AG20443 (cell line): ENCODE measurements around the gene URB2.
"Not testable (repeated sequence)": the region's sequence is repeated elsewhere in the genome, so short reads cannot be mapped to it uniquely, and the experiment has no call there.

ENCODE experiments used
- DNase-seq: peaks from one replicate; pipeline ENCODE4 v3.0.0; 2012; ENCODE audit warnings: low spot score, mixed read lengths

The URB2 gene

DNA sequence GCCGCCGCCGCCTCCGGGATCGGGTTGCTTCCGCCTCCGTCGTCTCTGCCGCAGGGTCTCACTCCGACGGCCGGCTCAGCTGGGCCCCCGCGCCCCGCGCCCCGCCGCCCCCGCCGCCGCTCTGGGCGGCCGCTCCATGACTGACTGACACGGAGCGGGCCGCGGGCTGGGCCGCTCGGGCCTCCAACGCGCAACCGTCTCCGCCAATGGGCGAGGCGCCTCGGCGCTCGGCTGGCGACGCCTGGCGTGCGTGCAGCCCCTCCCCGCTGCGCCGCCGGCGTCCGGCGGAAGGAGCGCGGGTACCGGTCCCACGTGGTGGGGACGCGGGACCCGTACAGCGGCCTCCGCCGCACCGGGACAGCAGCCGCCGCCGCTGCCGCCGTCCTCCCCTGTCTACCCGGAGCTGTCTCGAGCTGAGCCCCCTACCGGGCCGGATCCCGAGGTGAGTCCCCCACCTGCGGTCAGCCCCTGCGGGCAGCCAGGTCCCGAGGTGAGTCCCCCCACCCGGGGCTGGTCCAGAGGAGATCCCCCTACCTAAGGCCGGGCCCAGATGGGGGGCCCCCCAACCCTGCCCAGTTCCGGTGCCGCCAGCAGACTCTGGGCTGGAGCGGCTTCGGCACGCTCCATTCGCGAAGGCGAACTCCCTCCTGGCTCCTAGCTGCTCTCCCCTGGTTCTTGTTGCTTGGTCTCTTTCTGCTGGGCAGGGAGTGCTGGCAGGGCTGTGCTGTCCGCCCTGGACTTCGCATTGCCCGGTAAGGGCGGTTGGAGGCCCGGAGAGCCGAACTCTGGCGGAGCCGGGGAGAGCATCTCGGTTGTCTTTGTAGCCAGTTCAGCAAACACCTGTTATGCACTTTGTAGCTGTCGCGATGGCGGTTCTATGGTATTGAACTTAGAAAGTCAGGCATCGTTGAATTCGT lies at the start of gene URB2, which contains the start of gene TAF5L:
URB2 (plus strand) TSS at position 333 of the 917 bp plus-strand sequence. CDS start 1,387 bp downstream, outside the sequence.
TAF5L (minus strand) TSS at position 208 of the 917 bp plus-strand sequence. CDS start 11,640 bp downstream, outside the sequence.
- DNase-seq, result peak; percentile 98

DNA sequence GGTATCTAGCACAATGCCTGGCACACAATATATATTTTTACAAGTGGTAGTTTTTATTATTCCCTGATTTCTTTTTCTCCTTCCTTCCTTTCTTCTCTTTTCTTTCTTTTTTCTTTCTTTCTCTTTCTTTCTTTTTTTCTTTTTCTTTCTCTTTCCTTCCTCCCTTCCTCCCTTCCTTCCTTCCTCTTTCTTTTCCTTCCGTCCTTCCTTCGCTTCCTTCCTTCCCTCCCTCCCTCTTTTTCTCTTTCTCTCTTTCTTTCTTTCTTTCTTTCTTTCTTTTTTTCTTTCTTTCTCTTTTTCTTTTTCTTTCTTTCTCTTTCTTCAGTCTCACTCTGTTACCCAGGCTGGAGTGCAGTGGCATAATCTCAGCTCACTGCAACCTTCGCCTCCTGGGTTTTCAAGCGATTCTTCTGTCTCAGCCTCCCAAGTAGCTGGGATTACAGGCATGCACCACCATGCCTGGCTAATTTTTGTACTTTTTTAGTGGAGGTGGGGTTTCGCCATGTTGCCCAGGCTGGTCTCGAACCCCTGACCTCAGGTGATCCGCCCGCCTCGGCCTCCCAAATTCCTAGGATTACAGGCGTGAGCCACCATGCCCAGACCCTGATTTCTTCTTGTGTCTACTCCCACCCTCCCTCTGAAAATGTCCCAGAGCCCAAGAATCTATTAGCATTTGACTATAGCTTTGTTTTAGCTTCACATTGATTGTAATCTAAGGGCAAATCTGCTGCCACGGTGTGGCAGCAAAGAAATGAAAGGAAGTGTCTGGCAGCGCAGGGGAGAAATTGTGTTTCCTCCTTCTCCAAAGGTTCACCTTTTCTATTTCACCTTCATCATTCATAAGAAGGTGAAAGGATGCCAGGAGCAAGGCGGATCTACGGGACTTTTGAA lies 47.6 kb upstream of the URB2 start:
- no peak for DNase-seq

DNA sequence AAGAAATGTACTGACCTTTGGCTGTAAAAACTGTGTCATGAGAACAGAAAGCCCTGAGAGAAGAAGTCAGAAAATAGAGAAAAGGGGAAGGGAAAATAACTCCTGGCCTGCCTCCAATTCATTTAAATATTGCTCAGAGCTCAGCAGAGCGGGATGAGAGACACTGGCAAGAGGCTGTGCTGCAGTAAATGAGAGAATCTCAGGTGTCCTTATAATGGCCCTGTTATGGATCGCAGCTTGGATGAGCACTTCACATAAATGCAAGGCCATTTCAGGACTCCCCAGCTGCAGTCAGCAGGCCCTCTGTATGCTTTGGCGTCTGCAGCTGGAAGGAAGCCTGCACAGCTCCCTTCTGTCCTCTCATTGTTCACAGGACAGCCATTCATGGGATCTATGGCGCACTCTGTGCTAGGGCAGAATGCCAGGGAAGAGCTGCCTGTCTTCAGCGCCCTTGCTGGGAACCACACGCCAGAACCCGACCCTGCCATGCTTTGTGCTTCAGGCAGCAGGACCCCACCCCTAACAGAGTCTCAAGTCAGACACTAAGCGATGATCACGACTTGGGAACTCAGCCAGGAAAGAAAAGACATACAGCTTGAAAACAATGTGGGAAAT lies 46.9 kb upstream of the URB2 start:
- DNase-seq, result peak; percentile 35

DNA sequence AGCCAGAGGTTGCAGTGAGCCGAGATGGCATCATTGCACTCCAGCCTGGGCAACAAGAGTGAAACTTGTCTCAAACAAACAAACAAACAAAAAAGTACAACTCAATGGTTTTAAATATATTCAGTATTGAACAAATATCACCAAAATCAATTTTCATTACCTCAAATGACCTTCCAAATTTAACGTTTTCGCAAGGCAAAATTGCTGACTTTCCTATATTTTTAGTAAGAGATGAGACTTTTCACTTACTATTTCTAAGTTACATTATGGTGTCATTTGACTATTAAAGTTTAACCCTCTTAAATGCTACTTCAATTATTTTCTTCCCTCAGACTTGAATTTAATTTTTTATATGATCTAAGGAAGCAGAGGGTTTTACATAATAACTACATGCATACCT lies 44.6 kb upstream of the URB2 start:
- DNase-seq, result no peak

DNA sequence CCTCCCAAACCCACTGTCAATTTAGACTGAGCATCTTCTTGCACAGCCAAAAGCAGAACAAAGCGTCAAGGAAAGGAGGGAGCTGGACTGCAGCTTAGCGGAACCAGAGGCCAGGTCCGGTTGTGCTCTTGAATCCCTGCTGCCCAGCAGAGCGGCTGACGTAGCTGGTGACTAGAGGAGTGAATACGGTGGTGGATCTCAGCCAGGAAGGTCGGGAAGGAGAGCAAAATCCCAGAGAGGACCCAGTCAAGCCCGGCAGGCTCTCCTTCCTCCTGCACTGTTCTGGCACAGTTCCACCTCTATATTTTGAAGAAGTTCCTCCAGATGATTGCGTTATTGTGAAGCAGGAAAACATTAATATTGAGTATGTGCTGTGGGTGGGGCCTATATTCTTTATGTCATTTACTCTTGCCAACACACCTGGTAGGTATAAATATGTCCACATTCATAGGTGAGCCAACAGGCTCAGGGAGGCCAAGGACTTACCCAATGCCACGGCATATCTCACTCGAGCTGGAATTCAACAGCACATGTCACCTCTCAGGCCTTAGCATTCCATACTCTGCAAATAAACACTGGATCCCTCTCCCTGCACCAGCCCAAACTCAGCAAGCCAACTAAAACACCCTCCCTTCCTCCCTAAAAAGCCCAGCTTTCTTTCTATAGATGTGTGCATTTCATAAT lies 43.9 kb upstream of the URB2 start:
- no peak for DNase-seq

DNA sequence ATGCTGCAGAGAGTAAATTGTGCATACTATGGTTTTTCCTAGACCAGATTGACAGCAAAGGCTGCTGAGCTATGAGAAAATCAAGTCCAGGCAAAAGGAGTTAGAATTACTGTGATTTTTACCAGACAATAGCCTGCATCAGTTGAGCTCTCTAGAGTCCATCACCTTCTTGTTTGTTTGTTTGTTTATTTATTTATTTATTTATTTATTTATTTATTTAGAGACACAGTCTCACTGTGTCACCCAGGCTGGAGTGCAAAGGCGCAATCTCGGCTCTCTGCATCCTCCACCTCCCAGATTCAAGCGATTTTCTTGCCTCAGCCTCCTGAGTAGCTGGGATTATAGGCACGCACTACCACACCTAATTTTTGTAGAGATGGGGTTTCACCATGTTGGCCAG lies 43.3 kb upstream of the URB2 start:
- DNase-seq, result no peak

DNA sequence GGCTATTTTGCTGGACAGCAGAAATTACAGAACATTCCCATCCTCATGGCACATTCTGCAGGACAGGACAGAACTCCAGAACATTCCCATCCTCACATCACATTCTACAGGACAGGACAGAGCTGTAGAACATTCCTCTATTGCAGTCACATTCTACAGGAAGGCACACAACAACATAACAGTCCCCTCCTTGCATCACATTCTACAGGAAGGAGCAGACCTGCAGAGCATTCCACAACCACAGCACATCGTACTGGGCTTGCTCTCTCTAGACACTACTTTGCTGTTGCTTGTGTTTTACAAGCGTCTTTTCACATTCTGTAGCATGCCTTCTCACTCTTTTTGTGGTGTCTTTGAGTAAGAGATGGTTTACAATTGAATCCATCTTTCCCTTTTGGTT lies 40.7 kb upstream of the URB2 start:
- no peak for DNase-seq

DNA sequence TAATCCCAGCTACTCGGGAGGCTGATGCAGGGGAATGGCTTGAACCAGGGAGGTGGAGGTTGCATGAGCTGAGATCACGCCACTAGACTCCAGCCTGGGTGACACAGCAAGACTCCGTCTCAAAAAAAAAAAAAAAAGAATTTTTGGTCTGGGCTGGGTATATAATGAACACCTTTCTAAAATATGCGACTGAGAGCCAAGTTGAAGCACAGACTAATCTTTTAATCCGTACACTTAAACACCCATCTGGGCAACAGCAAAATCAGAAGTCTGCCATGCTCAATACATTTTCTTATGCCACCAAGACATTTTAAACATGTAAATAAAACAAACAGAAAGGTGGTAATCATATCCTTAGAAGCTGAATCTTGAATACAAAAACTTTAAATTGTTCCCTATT lies 35.9 kb upstream of the URB2 start:
- DNase-seq, result no peak

DNA sequence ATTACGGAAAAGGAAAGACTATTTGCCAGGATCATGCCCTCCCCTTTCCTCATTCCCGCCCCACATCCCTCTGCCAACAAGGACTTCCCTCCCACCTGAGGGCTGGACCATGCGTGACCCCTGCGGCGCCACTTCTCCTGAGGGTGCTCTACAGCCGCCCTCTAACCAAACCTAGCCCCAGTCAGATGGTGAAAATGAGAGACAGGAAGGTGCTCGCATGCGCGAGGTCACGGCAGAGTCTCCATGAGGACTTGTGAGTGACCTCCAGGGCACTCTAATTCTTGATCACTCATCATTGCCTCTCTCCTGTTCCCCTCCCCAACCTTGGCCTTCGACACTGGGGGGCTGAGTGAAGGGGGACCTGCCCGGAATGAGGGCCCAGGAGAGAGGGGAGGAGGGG lies 32.2 kb upstream of the URB2 start:
- no peak for DNase-seq

DNA sequence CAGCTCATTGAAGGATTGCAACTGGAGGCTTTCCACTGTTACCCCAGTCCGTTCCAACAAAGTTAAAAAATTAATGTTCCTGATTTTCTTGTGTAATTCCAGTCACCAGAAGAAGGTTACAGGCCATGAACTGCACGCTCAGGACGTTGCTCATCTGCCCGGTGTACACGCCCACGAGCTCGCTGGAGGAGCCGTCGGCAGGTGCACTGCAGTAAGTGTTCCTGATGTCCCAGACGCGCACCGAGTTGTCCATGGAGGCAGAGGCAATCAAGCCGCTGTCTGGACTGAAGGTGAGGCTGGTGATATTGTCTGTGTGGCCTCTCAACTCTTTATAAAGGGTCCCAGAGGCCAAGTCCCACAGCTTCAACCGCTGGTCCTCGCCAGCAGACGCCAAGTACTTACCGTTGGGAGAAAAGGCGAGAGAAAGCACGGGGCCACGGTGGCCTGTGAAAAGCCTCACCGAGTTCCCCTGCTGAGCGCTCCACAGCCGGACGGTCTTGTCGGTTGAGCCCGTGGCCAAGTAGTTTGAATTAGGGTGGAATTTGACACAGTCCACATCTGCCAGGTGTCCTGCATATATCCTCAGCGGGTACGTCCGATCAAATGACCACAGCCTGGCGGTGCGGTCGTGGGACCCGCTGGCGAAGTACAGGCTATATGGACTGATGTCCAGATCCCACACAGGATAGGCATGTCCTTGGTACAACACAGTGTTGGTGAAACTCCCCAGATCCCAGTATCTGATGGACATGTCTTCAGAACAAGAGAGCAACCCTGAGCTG lies 31.6 kb upstream of the URB2 start:
- DNase-seq, result no peak

DNA sequence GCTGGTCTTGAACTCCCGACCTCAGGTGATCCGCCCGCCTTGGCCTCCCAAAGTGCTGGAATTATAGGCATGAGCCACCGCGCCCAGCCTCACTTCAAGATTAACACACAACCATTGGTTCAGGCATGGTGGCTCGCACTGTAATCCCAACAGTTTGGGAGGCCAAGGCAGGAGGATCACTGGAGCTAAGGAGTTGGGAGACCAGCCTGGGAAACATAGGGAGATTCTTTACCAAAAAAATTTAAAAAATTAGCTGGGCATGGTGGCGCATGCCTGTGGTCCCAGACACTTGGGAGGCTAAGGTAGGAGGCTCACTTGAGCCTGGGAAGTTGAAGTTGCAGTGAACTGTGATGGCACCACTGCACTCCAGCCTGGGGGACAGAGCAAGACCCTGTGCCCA lies 30.2 kb upstream of the URB2 start:
- not testable (repeated sequence) for DNase-seq

DNA sequence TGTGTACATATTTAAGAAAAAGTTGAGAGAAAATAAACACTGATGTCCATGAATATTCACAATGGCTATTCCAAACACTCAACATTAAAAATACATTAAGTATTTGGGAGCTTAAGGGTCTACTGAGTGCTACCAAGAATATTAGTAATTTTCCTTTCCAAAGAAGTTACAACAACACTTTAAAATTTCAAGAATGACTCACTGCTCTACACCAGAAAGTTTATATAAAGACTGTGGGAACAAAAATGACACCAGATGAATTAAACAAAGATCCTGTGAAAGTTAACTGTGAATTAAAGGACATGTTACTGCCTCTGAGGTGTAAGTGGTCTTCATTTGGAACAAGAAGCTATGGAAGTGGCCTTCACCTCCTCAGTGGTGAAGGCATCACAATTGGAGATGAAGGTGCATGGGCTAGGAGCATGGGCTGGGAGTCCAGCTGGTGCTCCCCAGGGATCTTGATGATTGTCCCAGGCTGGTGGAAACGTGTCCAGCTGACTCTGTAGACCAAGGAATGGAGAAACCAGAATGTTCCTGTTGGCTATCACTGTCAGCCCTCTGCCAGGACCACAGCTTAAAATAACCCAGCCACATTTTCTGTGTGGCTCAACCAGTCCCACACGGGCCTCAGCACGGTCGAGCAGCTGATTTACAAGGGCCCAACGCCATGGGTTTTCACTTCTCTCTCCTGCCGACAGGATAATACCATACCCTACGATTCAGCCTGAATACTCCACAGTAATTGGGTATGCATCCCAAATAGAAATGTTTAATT lies 28.9 kb upstream of the URB2 start:
- peak; percentile 88 for DNase-seq

DNA sequence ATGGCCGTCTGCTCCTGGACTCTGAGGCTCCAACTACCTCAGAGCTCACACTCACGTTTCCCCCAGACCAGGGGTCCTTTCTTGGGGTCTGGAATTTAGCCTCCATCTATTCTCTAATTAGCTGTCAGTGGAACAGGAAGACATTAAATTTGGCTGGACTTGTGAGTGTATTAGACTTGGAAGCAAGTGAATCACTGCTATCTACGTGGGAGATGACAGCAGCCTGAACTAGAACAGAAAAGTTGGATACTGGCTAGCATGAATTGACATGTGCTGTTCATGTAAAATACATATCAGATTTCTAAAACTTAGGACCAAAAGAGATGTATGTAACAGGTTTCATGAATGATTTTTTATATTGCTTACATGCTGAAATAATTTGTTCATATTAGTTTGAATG lies 28.2 kb upstream of the URB2 start:
- DNase-seq, result peak; percentile 34

DNA sequence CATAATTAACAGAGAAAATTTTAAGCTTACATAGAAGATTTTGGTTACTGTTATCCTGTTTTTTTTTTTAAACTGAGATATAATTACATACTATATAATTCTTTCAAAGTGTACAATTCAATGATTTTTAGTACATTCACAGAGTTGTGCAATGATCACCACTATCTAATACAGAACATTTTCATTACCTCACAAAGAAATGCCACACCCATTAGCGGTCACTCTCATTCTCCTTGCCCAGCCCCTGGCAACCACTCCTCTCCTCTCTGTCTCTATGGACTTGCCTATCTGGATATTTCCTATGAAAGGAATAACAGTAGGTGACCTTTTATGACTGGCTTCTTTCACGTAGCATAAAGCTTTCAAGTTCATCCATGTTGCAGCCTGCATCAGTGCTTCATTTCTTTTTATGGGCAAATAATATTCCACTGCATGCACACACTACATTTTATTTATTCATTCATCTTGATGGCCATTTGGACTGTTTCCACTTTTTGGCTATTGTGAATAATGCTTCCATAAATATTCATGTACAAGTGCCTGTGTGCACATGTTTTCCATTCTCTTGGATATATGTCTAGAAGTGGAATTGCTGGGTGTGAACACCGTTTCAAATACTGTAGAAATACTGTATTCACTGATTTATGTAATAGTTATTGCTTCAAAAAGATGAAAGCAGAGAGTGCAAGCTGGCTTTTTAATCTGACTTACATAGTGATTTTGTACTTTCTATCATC lies 26.7 kb upstream of the URB2 start:
- DNase-seq, result no peak

DNA sequence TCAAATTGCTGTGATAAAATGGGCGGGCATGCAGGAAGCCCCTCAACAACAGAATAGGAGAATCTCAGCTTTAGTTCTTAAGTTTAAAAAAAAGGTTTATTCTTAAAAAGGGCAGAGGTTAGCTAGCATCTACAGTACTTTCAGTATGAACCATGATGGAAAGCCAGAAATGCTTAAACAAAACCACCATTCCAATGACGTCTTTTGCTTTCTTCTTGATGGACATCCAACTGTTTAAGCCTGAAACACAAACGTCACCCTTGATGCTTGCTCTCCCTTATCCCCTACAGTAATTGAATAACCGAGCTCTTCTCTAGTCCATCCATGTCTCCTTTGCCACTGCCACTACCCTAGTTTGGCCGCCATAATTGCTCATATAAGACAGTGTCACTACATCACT lies 25.8 kb upstream of the URB2 start:
- no peak for DNase-seq

DNA sequence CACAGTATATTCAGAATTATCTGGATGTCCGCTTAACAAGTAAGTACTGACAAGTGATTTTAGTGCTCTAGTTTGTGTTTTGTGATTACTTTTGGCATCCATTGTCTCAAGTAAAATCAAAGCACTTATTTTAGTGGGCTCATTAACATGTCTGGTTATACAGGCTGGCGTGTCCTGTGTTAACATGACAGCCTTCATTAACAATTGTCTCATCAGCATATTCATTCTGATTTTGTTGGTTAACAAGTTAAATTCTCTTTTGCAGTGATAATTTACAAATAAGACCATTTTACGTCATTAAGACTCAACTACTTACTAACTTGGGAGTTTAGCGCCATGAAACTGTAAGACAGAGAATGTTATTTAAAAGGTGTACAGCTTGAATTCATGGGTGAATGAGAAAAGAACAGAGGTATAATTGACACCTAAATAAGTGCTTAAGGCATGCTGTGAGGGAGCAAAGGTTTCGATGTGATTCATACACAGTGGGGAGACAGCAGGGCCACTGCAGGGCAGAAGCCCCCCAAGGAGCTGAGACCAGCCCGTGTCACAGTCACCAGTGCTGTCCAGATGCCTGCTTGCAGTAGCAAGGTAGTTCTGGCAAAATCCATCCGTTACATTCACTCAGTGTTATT lies 22.6 kb upstream of the URB2 start:
- DNase-seq, result no peak

DNA sequence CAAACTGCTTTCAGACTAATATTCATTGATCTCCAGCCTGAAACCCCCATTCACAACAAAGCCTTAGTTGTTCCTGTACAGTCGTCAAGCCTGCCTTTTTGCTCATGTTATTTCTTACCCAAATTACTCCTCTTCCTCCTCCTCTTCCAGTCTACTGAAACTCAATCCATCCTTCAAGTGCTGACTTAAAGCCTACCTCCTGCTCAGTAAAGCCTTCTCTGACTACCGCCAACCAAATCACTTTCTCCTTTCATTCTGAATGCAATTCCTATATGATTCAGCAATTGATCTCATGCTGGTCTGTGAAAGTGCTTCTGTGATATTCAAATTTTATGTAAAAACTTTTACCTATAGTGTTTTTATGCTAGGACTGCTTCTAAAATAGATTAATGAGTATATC lies 18.7 kb upstream of the URB2 start:
- no peak for DNase-seq

DNA sequence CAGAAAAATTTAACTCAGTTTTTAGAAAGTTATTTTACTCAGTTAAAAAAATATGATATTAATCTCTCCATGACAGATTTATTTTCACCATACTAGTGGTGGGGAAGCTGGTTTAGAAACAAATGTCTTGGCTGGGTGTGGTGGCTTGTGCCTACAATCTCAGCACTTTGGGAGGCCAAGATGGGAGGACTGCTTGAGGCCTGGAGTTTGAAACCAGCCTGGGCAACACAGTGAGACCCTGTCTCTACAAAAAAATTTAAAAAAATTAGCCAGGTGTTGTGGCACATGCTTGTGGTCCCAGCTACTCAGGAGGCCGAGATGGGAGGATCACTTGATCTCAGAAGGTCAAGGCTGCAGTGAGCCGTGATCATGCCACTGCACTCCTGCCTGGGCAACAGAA lies 17.5 kb upstream of the URB2 start:
- DNase-seq, result no peak

DNA sequence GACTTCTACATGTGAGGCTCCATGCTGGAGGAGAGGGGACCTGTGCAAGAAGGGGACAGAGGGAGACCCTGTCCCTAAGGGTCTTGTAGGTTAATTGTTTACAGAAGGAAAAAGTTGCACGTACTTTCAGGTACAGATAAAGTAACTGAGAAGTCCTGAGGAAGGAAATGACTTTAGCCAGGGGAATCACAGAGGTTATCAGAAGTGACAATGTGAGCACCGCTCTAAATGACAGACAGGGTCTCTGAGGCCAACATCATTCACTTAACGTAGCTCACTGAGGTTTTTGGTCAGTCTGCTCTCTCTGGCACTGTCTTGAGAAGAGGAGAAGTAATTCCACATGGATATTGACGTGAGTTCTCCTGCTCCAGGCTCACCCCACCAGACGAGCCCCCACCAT lies 12.1 kb upstream of the URB2 start:
- no peak for DNase-seq
